COR-L47 (cell line): Measurements from ENCODE around the gene CIRBP.
"Not testable (repeated sequence)": the region's sequence is repeated elsewhere in the genome, so short reads cannot be mapped to it uniquely, and the experiment has no call there.

Source experiments
- DNase-seq: peaks from one replicate; lab custom pipeline; 2025; lab: John Stamatoyannopoulos, UW

CIRBP gene

GRCh38 chr19:1244693-1245451, 24.3 kb upstream of the CIRBP start:
- DNase-seq = no peak

- DNase-seq = no peak
Measured at GRCh38 chr19:1245494-1246264, 23.5 kb upstream of the CIRBP start.

DNA sequence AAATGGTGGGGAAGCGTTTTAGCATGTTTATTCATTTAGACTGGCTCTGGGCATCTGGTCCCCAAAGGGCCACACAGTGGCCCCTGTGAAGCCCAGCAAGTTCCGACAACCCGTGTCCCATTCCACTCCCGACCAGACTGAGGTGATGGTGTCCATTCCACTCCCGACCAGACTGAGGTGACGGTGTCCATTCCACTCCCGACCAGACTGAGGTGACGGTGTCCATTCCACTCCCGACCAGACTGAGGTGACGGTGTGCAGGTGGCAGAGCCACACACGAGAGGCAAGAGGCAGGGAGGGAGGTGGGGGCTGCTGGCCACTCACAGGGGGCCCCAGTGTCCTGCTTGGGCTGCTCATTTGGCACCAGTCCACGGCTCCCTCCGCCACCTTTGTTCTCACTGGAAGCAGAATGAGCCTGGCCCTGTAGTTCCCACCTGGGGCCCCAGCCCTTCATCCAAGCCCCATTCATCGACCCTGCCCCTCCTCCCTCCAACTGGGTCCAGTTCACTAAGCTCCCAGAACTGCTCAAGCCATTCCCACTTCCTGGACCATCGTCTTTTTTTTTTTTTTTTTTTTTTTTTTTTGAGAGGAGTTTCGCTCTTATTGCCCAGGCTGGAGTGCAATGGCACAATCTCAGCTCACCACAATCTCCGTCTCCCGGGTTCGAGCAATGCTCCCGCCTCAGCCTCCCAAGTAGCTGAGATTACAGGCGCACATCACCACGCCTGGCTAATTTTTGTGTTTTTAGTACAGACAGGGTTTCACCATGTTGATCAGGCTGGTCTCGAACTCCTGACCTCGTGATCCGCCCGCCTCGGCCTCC, 22.7 kb upstream of the CIRBP start:
- DNase-seq = not testable (repeated sequence)

GRCh38 chr19:1247748-1248138, 21.4 kb upstream of the CIRBP start:
- DNase-seq = no peak

DNA sequence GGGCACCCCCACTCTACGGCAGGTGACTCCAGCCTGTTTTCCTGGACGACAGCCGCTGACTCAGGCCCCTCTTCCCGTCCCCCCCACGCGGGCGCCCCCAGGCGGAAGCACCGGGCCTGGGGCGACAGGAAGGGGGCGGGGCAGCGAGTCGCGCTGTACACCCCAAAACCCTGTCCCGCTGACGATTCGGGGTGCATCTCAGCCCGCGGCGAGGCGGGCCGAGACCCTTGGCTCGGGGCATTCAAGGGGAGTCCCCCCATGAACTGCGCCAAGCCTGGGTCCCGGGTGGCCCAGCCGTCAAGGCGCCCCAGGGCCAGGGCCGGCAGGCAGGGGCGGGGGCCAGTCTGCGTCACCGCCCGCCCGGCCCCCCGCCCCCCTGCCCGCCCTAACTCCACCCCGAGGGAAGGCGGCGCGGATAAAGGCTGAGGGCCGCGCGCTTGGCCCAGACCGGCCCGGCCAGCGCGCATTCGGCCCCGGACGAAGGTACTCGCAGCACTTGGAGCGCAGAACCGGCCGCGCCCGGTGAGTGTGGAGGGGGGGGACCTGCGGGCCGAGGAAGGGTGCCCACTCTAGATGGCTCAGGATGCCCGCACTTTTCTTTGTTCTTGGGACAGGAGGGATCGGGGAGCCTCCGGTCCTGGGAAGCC, 20.9 kb upstream of the CIRBP start, which contains the start of gene MIDN:
Gene MIDN (plus strand): TSS at position 445 of the 647 bp plus-strand sequence. CDS start 1,714 bp downstream, outside the sequence.
- peak; percentile 80 for DNase-seq

- peak; percentile 77 for DNase-seq
Measured at GRCh38 chr19:1248786-1249297, 20.3 kb upstream of the CIRBP start.

DNA sequence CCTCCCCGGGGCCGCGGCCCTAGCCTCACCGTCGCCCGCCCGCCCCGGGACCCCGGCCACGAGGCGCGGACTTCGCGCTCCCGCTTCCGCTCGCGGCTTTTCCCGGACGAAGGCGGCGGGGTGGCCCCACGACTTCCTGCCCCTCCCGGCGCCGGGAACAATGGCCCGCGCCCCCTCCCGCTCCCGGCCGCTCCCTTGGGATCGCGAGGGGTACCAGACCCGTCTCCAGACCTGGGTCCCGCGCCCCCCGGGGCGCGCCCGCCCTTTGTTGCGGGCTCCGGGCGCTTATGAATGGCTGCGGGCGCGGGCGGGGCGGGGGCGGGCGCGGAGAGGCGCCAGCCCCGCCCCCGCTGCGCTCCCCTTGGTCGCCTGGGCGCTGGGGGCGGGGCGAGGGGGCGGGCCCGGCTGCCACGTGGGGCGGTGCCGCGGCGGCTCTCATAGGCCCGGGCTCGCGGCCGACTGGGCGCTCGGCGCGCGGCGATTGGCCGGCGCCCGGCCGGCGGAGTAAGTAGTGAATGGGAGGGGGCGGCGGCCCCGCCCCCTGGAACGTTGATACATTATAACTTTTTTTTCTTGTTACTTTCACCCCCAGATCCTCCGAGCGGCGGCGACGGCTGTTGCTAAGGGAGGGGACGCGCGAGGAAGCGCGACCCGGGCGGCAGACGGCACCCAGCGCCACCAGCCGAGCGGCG, 19.7 kb upstream of the CIRBP start:
- DNase-seq = peak; percentile 94

- no peak for DNase-seq
Measured at GRCh38 chr19:1249990-1250436, 19.1 kb upstream of the CIRBP start.

DNA sequence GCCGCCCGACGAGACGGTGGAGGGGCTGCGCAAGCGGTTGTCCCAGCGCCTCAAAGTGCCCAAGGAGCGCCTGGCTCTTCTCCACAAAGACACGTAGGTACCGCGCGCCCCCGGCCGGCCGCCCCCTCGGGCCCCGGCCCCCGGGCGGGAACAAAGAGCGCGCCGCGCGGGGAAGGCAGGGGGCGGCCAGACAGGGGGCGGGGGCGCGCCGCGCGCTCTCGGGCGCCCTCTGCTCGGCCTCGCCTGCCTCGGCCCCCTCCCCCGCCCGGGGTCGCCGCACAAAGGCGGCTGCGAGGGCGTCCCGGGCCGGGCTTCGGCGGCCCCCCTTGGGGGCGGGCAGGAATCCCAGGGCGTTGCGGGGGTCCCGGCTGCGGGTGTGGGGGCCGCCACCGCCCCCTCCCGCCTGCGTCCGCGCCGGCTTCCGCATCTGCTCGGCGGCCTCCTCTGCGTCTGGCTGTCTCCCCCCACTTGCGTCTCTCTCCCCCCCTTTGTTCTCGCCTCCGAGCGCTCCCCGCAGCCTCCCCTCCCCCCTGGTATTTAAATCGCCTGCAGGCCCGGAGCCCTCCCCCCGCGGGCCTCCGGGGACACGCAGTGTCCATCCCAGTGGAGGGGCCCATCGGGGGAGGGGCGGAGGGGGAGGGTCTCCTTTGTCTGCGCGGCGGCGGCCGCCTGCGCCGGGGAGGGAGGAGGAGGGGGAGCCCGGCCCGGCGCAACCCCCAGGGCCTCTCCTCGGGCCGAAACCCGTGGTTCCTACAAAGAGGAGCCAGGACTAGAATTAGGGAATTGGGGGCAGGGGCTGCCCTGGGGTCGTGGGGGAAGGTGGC, 18.5 kb upstream of the CIRBP start:
- DNase-seq = peak; percentile 68

GRCh38 chr19:1251330-1252220, 17.6 kb upstream of the CIRBP start:
- DNase-seq = peak; percentile 43

DNA sequence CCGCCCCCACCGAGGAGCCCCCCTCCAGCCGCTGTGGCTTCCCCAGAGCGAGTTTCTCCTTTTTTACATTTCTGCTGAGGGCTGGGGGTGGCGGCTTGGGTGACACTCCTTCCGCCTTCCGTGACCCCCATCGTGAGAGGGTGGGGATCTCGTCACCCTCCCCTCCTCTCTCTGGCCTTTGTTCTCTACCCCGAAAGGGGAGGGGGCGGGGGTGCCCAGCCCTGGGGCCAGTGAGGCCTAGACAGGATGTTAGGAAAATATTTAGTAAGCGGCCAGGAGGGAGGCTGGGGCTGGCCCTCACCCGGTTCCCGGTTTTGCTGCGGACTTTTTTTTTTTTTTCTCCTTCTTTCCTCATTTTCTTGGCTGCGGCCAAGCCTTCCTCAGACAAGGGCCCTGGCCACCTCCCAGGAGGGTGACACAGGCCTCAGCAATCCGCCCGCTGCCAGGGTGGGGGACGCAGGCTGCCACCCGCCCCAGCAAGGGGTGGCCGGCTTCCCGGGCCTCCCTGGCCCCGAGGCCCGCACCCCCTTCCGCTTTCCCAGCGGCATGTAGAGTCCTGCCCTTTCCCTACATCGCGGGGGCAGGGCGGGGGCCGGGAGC, 16.8 kb upstream of the CIRBP start:
- DNase-seq = no peak

- peak; percentile 92 for DNase-seq
Measured at GRCh38 chr19:1252821-1253513, 16.2 kb upstream of the CIRBP start.

GRCh38 chr19:1253514-1254080, 15.5 kb upstream of the CIRBP start:
- no peak for DNase-seq

DNA sequence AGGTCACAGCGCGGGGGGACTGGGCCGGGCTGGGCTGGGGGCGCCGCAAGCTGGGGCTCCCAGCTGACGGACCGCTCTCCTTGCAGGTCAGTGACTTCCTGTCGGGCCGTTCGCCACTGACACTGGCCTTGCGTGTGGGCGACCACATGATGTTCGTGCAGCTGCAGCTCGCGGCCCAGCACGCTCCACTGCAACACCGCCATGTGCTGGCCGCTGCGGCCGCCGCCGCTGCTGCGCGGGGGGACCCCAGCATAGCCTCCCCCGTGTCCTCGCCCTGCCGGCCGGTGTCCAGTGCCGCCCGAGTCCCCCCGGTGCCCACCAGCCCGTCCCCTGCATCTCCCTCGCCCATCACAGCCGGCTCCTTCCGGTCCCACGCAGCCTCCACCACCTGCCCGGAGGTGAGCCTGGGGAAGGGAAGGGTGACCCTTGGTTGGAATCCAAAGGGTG, 15.0 kb upstream of the CIRBP start:
- DNase-seq = no peak

- DNase-seq = no peak
Measured at GRCh38 chr19:1254530-1255185, 14.5 kb upstream of the CIRBP start.

GRCh38 chr19:1255186-1256161, 13.7 kb upstream of the CIRBP start:
- no peak for DNase-seq
